ENCODE results near the gene RSAD1.

GRCh38 chr17:50517011-50517410 is 38.4 kb downstream of the RSAD1 start:
- TF ChIP-seq, protein P1, sequence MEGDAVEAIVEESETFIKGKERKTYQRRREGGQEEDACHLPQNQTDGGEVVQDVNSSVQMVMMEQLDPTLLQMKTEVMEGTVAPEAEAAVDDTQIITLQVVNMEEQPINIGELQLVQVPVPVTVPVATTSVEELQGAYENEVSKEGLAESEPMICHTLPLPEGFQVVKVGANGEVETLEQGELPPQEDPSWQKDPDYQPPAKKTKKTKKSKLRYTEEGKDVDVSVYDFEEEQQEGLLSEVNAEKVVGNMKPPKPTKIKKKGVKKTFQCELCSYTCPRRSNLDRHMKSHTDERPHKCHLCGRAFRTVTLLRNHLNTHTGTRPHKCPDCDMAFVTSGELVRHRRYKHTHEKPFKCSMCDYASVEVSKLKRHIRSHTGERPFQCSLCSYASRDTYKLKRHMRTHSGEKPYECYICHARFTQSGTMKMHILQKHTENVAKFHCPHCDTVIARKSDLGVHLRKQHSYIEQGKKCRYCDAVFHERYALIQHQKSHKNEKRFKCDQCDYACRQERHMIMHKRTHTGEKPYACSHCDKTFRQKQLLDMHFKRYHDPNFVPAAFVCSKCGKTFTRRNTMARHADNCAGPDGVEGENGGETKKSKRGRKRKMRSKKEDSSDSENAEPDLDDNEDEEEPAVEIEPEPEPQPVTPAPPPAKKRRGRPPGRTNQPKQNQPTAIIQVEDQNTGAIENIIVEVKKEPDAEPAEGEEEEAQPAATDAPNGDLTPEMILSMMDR (IDR thresholded peaks at IDR 0.05; ENCODE audit: borderline replicate concordance, extremely low read depth, low read length, poor library complexity, severe bottlenecking) = no peak
- no peak for TF ChIP-seq EZH2 (IDR thresholded peaks at IDR 0.05; ENCODE audit: borderline replicate concordance, low read depth, low read length, severe bottlenecking)
